HCT116 (cell line): ENCODE data around the gene SNX22. TPM values are rescaled to one million over a fixed set of nuclear protein-coding genes. Genes with fewer than 3 reads are reported as not detected.

Experiments used
- ATAC-seq: fragments of 200-7000 bp; cut with Tn5 transposase; 2 replicates; pipeline ENCODE4 v1.9.1; 2020; ENCODE audit warnings: mild to moderate bottlenecking, moderate library complexity
- Bru-seq: library from RNA; stranded (reverse); fragments of 400-500 nt; gene quantifications from one replicate; lab custom pipeline; 2021; lab: Mats Ljungman, UMichigan
- BruChase-seq, 2 experiments: library from RNA; stranded (reverse); fragments of 400-500 nt; gene quantifications; one replicate each; lab custom pipeline; 2021; lab: Mats Ljungman, UMichigan
- BruUV-seq: library from RNA; stranded (reverse); fragments of 400-500 nt; replicated peaks from 2 replicates; lab custom pipeline; 2021; lab: Mats Ljungman, UMichigan
- CTCF ChIA-PET: fragments of 300-600 bp; sonication (Branson Sonifier 250); formaldehyde crosslinking; loops from one replicate; lab custom pipeline; 2021; ENCODE audit warnings: antibody characterized with exemption; lab: Charles Lee
- POLR2A ChIA-PET: fragments of 300-600, 350-600 bp; sonication (Branson Sonifier 250); formaldehyde crosslinking; loops from one replicate; lab custom pipeline; 2021; ENCODE audit warnings: antibody characterized with exemption; lab: Charles Lee
- RAD21 ChIA-PET, 2 experiments: fragments of 300-600 bp; sonication (Branson Sonifier 250); formaldehyde crosslinking; loops; one replicate each; lab custom pipeline; 2023; ENCODE audit warnings: low total read pairs in 2 of 2; ENCODE audit not compliant: uncharacterized antibody in 2 of 2, unreplicated experiment in 2 of 2, low non-redundant PET in 1 of 2; lab: Charles Lee
- DNase-seq: peaks from one replicate; pipeline ENCODE4 v3.0.0-alpha.2; 2010; ENCODE audit warnings: low read depth, low spot score
- H2AFZ ChIP-seq: fragments of 200-600 bp; shearing (Covaris generic), sonication (generic); 2 replicates; pipeline ENCODE4 v1.6.1; 2017; ENCODE audit warnings: low read depth, mixed run types, mixed read lengths, antibody characterized with exemption, low read length; ENCODE audit not compliant: poor library complexity, severe bottlenecking
- H3K27ac ChIP-seq: 2 replicates; pipeline ENCODE4 v1.5.1; 2012; ENCODE audit warnings: low read depth, low read length
- H3K27me3 ChIP-seq: fragments of 200-600 bp; sonication (generic); 2 replicates; pipeline ENCODE4 v1.6.1; 2016; ENCODE audit warnings: mixed run types, low read length, mixed read lengths; ENCODE audit not compliant: insufficient read depth
- H3K36me3 ChIP-seq, 2 experiments: fragments of 200-500 bp in 1 of 2; fragments of 200-600 bp in 1 of 2; sonication (Bioruptor generic) in 1 of 2; sonication (generic) in 1 of 2; 2 replicates each; pipeline versions ENCODE4 v1.5.1 to v1.6.1; 2014 to 2016; ENCODE audit warnings: low read length in 2 of 2, inconsistent platforms in 1 of 2, mixed read lengths in 1 of 2, mixed run types in 1 of 2; ENCODE audit not compliant: insufficient read depth in 2 of 2, control insufficient read depth in 1 of 2
- H3K4me1 ChIP-seq, 2 experiments: fragments of 200-600 bp in 1 of 2; sonication (generic) in 1 of 2; 2 replicates each; pipeline versions ENCODE4 v1.5.1 to v1.6.1; 2012 to 2017; ENCODE audit warnings: low read length in 2 of 2, inconsistent platforms in 1 of 2, mild to moderate bottlenecking in 1 of 2, mixed read lengths in 1 of 2, mixed run types in 1 of 2, moderate library complexity in 1 of 2; ENCODE audit not compliant: insufficient read depth in 2 of 2, control insufficient read depth in 1 of 2
- H3K4me2 ChIP-seq: fragments of 200-600 bp; sonication (generic); 2 replicates; pipeline ENCODE4 v1.6.1; 2017; ENCODE audit warnings: mixed run types, low read length, mixed read lengths
- H3K4me3 ChIP-seq, 2 experiments: fragments of 200-600 bp in 1 of 2; sonication (generic) in 1 of 2; replicated peaks in 1 of 2; 2 replicates each; pipeline ENCODE4 v1.5.1; 2011 to 2016; ENCODE audit warnings: low read length in 2 of 2, control low read depth in 1 of 2, low read depth in 1 of 2, mild to moderate bottlenecking in 1 of 2, mixed read lengths in 1 of 2, mixed run types in 1 of 2
- H3K79me2 ChIP-seq: fragments of 200-600 bp; sonication (generic); 2 replicates; pipeline ENCODE4 v1.6.1; 2017; ENCODE audit warnings: mild to moderate bottlenecking, mixed run types, low read length, moderate library complexity, mixed read lengths; ENCODE audit not compliant: insufficient read depth
- H3K9ac ChIP-seq: fragments of 200-600 bp; sonication (generic); 2 replicates; pipeline ENCODE4 v1.6.1; 2016; ENCODE audit warnings: low read length, mixed read lengths
- H3K9me2 ChIP-seq: fragments of 200-600 bp; sonication (generic), shearing (Covaris generic); 2 replicates; pipeline ENCODE4 v1.6.1; 2017; ENCODE audit warnings: mixed run types, mild to moderate bottlenecking, moderate library complexity; ENCODE audit not compliant: insufficient read depth
- H3K9me3 ChIP-seq, 2 experiments: fragments of 200-500 bp in 1 of 2; fragments of 200-600 bp in 1 of 2; sonication (Bioruptor generic) in 1 of 2; sonication (generic) in 1 of 2; 2 replicates each; pipeline ENCODE4 v1.6.1; 2014 to 2017; ENCODE audit warnings: low read length in 2 of 2, mixed read lengths in 2 of 2, inconsistent platforms in 1 of 2, low read depth in 1 of 2, mild to moderate bottlenecking in 1 of 2, mixed run types in 1 of 2, moderate library complexity in 1 of 2; ENCODE audit not compliant: control insufficient read depth in 1 of 2, insufficient read depth in 1 of 2
- H4K20me1 ChIP-seq: fragments of 200-600 bp; sonication (generic), shearing (Covaris generic); 2 replicates; pipeline ENCODE4 v1.6.1; 2017; ENCODE audit warnings: mixed run types, mild to moderate bottlenecking, moderate library complexity; ENCODE audit not compliant: insufficient read depth
- ELF1 ChIP-seq: IDR thresholded peaks from 2 replicates; pipeline ENCODE4 v1.6.1; 2012; ENCODE audit warnings: low read depth, borderline replicate concordance
- FOSL1 ChIP-seq: IDR thresholded peaks from 2 replicates; pipeline ENCODE4 v1.6.1; 2012; ENCODE audit warnings: low read depth
- POLR2AphosphoS5 ChIP-seq: IDR thresholded peaks from 2 replicates; pipeline ENCODE4 v1.6.1; 2011; ENCODE audit warnings: mild to moderate bottlenecking, low read depth, low read length, moderate library complexity
- ZFX ChIP-seq: fragments of 450-650 bp; IDR thresholded peaks from 2 replicates; pipeline ENCODE4 v1.6.1; 2017
- intact Hi-C: fragments of 100-400 bp; cut with micrococcal nuclease; formaldehyde crosslinking; loops from 2 replicates; pipeline ENCODE4 v1.10.0; 2022
- long read RNA-seq: library from polyadenylated mRNA; unstranded; transcript quantifications from one replicate; pipeline ENCODE4 v2.0.0, GENCODE V29; 2021; ENCODE audit not compliant: unreplicated experiment
- polyA plus RNA-seq: library from polyadenylated mRNA; unstranded; fragments of >200 nt; gene quantifications from 2 replicates; pipeline ENCODE4 v1.2.1, GENCODE V29; 2012; ENCODE audit warnings: missing spikeins
- total RNA-seq: library from RNA; stranded (reverse); gene quantifications from one replicate; pipeline ENCODE4 v1.2.1, GENCODE V29; 2021; ENCODE audit not compliant: unreplicated experiment

Gene SNX22
- total RNA-seq = 6.3 TPM
- polyA plus RNA-seq = 3.3 and 4.0 TPM in 2 replicates
- Bru-seq, nascent RNA = percentile 45 among the genes with signal in this experiment
- BruChase-seq, experiment 1, labeled RNA remaining after a 6-hour chase = percentile 42 among the genes with signal in this experiment
- BruChase-seq, experiment 2, labeled RNA remaining after a 2-hour chase = percentile 44 among the genes with signal in this experiment
- long read RNA-seq, partial matches to known transcripts = 1 of 6 reads
- long read RNA-seq, other reads (novel, unspliced or antisense) = 4 of 6 reads

DNA sequence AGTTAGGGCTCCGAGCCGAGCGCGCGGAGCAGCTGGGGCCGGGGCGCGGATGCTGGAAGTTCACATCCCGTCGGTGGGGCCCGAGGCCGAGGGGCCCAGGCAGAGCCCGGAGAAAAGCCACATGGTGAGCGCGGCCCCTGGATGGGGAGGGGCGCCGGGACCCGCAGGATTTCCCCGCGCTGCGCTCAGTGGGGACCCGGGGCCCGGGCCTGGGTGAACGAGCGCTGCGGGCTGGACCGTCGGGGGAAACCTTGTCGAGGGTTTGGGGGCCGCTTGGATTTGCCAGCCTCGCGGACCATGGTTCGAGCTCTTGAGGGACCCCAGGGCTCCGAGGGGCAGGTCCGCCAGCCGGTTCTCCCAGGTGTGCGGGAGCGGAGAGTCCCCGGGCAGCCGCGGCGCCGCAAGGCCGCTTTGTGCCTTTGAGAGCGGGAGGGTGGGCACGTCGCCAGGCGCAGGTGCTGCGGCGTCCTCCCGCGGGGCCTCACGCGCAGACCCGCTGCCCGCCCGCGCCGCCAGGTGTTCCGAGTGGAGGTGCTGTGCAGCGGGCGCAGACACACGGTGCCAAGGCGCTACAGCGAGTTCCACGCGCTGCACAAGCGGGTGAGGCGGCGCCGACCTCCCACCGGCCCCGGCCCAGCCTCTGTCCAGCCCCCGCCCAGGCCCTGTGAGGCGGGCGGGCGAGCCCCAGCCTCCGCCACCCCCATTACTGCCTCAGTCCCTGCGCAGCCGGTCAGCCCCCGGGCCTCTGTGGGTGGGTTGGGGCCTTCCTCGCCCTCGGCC, at the start of gene SNX22:
SNX22 (plus strand) TSS at position 5 of the 780 bp plus-strand sequence; CDS start at position 50, 45 bp downstream.
- peak within 1 kb of the TSS; percentile 53; the same call in 1 of the 2 replicates for H3K27ac ChIP-seq
- H3K4me2 ChIP-seq = peak within 1 kb of the TSS; percentile 91

DNA sequence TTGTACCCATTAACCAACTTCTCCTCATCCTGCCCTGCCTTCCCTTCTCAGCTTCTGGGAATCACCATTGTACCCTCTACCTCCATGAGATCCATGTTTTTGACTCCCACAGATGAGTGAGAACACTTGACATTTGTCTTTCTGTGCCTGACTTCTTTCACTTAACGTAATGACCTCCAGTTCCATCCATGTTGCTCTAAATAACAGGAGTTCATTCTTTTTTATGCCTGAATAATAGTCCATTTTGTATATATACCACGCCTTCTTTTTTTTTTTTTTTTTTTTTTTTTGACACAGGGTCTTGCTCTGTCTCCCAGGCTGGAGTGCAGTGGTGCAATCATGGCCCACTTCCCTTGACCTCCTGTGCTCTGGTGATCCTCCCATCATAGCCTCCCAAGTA, 49.0 kb upstream of the SNX22 start:
- Histone ChIP-seq H3K4me3 (no peak overlapping the region), H3K4me1 (peaks cover 1% of the 10 kb centered on the region in 2 experiments; a peak in 2 of 4 replicates), H3K79me2 (peaks cover 97% of the 10 kb centered on the region), H3K27ac (no peak overlapping the region), H3K9ac (no peak overlapping the region), H3K27me3 (no peaks in the 10 kb centered on the region), H2AFZ (no peak overlapping the region)
- intact Hi-C loops = no loop called here
- no peak for ATAC-seq
- POLR2A ChIA-PET = no interaction called here
- RAD21 ChIA-PET = no interaction called here
- BruUV-seq = no TSS peak
- TF ChIP-seq FOSL1 = no peak
- TF ChIP-seq, all 23 proteins: peak for 0
- CTCF ChIA-PET = no interaction called here
- Histone ChIP-seq H3K4me2 (no peak overlapping the region), H3K9me3 (no peaks in the 10 kb centered on the region), H3K36me3 (no peaks in the 10 kb centered on the region), H4K20me1 (peaks cover 15% of the 10 kb centered on the region; the same call in 1 of the 2 replicates), H3K9me2 (no peaks in the 10 kb centered on the region)
- DNase-seq = no peak

More for the DNA sequence above, at the start of gene SNX22:
- no peaks in the 10 kb centered on the region for H3K27me3 ChIP-seq
- peak within 1 kb of the TSS; percentile 67 for H2AFZ ChIP-seq
- H3K9me3 ChIP-seq = no peaks in the 10 kb centered on the region
- no TSS peak for BruUV-seq
- peak; percentile 11 for ATAC-seq
- TF ChIP-seq ELF1 (no peak), POLR2AphosphoS5 (peak; percentile 61), ZFX (peak; percentile 64; the same call in 1 of the 2 replicates)
- TF ChIP-seq, all 23 proteins: peak for 2
- ChIA-PET POLR2A (interaction anchor here (0.6 to 2.7 kb wide), 3 partner anchors 11 to 60 kb away, joined by 3 to 12 read pairs (median 3); partner anchors contain the start of gene PPIB), RAD21 (no interaction called here), CTCF (interaction anchor here (1.7 to 2.5 kb wide), 2 partner anchors 11 to 542 kb away, joined by 5 to 23 read pairs; partner anchors contain the start of gene PPIB)
- Histone ChIP-seq H3K36me3 (peaks cover 12 to 18% of the 10 kb centered on the region in 2 experiments; a peak in 3 of 4 replicates), H4K20me1 (no peaks in the 10 kb centered on the region), H3K9me2 (no peaks in the 10 kb centered on the region), H3K9ac (peak within 1 kb of the TSS; percentile 72), H3K4me3 (peak within 1 kb of the TSS; percentile 77 to 78), H3K4me1 (peaks cover 6 to 35% of the 10 kb centered on the region in 2 experiments), H3K79me2 (no peaks in the 10 kb centered on the region)
- intact Hi-C loops = loop anchor here (5.0 kb wide), 3 partner anchors 55 to 540 kb away; partner anchors contain the start of genes CSNK1G1 and SNX1
- DNase-seq = no peak
